ENCODE data around the gene OXCT2. TPM values are rescaled to one million over a fixed set of nuclear protein-coding genes. Genes with fewer than 3 reads are reported as not detected.

The OXCT2 gene
- polyA plus RNA-seq, 1 donor (not counting 4 experiments of a cell fraction or from before 2014, with no cell fraction given) = not detected

DNA sequence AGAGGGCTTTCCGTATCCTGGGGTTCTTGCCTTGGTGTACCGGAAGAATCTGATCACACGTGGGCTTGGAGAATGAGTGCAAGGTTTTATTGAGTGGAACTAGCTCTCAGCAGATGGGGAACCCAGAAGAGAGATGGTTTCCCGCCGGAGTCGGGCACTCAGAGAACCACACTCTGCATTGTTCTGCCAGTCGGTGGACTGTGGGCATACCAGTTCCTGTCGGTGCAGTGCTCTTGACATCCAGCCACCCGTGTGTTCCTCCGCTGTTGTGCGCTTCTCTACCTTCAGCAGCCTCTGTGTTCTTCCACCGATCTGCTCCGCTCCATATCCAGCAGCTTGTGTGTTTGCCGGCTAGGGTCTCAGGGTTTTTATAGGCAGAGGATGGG is 43.2 kb downstream of the OXCT2 start:
- Histone ChIP-seq H3K9me3 (ENCODE audit: control insufficient read depth, low read depth, low read length) (no peaks in the 10 kb centered on the region), H4K20me1 (ENCODE audit: control insufficient read depth, extremely low read depth, insufficient read depth, low read length) (no peaks in the 10 kb centered on the region), H3K36me3 (ENCODE audit: control insufficient read depth in 2 of 2, extremely low read depth in 1 of 2, insufficient read depth in 2 of 2, low read length in 2 of 2) (no peaks in the 10 kb centered on the region), H3K4me3 (ENCODE audit: control insufficient read depth in 2 of 3, extremely low read depth in 1 of 3, insufficient read depth in 2 of 3, low read depth in 1 of 3, low read length in 3 of 3) (no peak overlapping the region), H3K9ac (ENCODE audit: control insufficient read depth, extremely low read depth, insufficient read depth, low read length) (no peak overlapping the region), H3K4me2 (ENCODE audit: control insufficient read depth, extremely low read depth, insufficient read depth, low read depth, low read length) (no peak overlapping the region), H3K27me3 (ENCODE audit: control insufficient read depth, extremely low read depth, insufficient read depth, low read length) (peaks cover 19% of the 10 kb centered on the region), H2AFZ (ENCODE audit: control insufficient read depth, low read length) (no peak overlapping the region), H3K27ac (ENCODE audit: control insufficient read depth, insufficient read depth, low read length) (no peak overlapping the region), H3K4me1 (ENCODE audit: control insufficient read depth, extremely low read depth, insufficient read depth, low read length) (no peaks in the 10 kb centered on the region), H3K9me1 (ENCODE audit: control insufficient read depth, extremely low read depth, insufficient read depth, low read length) (no peaks in the 10 kb centered on the region), H3K79me2 (ENCODE audit: control insufficient read depth, insufficient read depth, low read length) (no peaks in the 10 kb centered on the region)
- FAIRE-seq (no peak), DNase-seq (ENCODE audit: low read depth, low spot score) (no peak)
- TF ChIP-seq, protein P1, sequence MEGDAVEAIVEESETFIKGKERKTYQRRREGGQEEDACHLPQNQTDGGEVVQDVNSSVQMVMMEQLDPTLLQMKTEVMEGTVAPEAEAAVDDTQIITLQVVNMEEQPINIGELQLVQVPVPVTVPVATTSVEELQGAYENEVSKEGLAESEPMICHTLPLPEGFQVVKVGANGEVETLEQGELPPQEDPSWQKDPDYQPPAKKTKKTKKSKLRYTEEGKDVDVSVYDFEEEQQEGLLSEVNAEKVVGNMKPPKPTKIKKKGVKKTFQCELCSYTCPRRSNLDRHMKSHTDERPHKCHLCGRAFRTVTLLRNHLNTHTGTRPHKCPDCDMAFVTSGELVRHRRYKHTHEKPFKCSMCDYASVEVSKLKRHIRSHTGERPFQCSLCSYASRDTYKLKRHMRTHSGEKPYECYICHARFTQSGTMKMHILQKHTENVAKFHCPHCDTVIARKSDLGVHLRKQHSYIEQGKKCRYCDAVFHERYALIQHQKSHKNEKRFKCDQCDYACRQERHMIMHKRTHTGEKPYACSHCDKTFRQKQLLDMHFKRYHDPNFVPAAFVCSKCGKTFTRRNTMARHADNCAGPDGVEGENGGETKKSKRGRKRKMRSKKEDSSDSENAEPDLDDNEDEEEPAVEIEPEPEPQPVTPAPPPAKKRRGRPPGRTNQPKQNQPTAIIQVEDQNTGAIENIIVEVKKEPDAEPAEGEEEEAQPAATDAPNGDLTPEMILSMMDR (optimal IDR thresholded peaks at IDR 0.05 in 1 of 3, IDR thresholded peaks at IDR 0.05 in 1 of 3, conservative IDR thresholded peaks at IDR 0.05 in 1 of 3; ENCODE audit: extremely low read depth in 1 of 3, insufficient read depth in 2 of 3, low read length in 3 of 3) = no peak
- no peak for TF ChIP-seq EZH2 (IDR thresholded peaks at IDR 0.05; ENCODE audit: low read length)
- dilution Hi-C loops (cut with MboI; ENCODE audit: extremely low pct_ligation_motif_present, low sequenced_read_pairs) = no loop called here

DNA sequence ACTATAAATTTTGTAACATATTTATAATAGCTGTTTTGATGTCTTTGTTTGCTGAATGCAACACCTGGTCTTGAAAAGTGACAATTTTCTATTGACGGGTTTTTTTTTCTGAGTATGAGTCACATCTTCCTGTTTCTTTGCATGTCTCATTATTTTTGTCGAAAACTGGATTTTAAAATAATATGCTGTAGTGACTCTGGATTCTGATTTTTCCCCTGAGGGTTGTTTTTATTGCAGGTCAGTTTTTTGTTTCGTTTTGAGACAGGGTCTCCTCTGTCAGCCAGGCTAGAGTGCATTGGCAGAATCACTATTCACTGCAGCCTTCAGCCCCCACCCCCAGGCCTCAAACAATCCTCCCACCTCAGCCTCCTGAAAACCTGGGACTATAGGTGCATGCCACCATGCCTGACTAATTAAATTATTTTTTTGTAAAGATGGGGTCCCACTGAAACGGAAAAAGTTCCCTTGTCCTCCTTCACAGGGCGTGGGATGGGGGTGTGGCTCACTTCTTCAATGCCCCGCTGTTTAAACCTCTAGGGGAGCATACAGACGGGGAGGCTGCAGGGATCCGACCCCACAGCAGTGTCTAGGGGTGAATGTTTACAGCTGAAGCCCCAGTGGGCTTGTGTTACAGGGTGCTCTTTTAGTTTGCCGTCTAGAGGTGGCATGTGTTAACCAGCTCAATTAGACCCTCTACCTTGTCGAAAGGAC is 43.8 kb downstream of the OXCT2 start:
- H3K36me3 ChIP-seq (ENCODE audit: control insufficient read depth in 2 of 2, extremely low read depth in 1 of 2, insufficient read depth in 2 of 2, low read length in 2 of 2) = no peaks in the 10 kb centered on the region
- H3K9ac ChIP-seq (ENCODE audit: control insufficient read depth, extremely low read depth, insufficient read depth, low read length) = no peak overlapping the region
- H4K20me1 ChIP-seq (ENCODE audit: control insufficient read depth, extremely low read depth, insufficient read depth, low read length) = no peaks in the 10 kb centered on the region
- no peak overlapping the region for H3K27ac ChIP-seq (ENCODE audit: control insufficient read depth, insufficient read depth, low read length)
- no peaks in the 10 kb centered on the region for H3K9me3 ChIP-seq (ENCODE audit: control insufficient read depth, low read depth, low read length)
- no peaks in the 10 kb centered on the region for H3K79me2 ChIP-seq (ENCODE audit: control insufficient read depth, insufficient read depth, low read length)
- peaks cover 3% of the 10 kb centered on the region for H3K4me1 ChIP-seq (ENCODE audit: control insufficient read depth, extremely low read depth, insufficient read depth, low read length)
- no peak overlapping the region for H3K4me3 ChIP-seq (ENCODE audit: control insufficient read depth in 2 of 3, extremely low read depth in 1 of 3, insufficient read depth in 2 of 3, low read depth in 1 of 3, low read length in 3 of 3)
- dilution Hi-C loops (cut with MboI; ENCODE audit: extremely low pct_ligation_motif_present, low sequenced_read_pairs) = no loop called here
- DNase-seq (ENCODE audit: low read depth, low spot score) = no peak
- TF ChIP-seq, protein P1 (optimal IDR thresholded peaks at IDR 0.05 in 1 of 3, IDR thresholded peaks at IDR 0.05 in 1 of 3, conservative IDR thresholded peaks at IDR 0.05 in 1 of 3; ENCODE audit: extremely low read depth in 1 of 3, insufficient read depth in 2 of 3, low read length in 3 of 3) = no peak
- TF ChIP-seq EZH2 (IDR thresholded peaks at IDR 0.05; ENCODE audit: low read length) = no peak
- H3K9me1 ChIP-seq (ENCODE audit: control insufficient read depth, extremely low read depth, insufficient read depth, low read length) = no peaks in the 10 kb centered on the region
- no peak for FAIRE-seq
- peaks cover 13% of the 10 kb centered on the region for H3K27me3 ChIP-seq (ENCODE audit: control insufficient read depth, extremely low read depth, insufficient read depth, low read length)
- no peak overlapping the region for H2AFZ ChIP-seq (ENCODE audit: control insufficient read depth, low read length)
- H3K4me2 ChIP-seq (ENCODE audit: control insufficient read depth, extremely low read depth, insufficient read depth, low read depth, low read length) = no peak overlapping the region

Measured in keratinocyte (primary cell).